ENCODE results near the gene FPR2. TPM values are rescaled to one million over a fixed set of nuclear protein-coding genes. Genes with fewer than 3 reads are reported as not detected.
A peak's percentile ranks its signal among the peaks of the same experiment; 100 is the strongest.

The FPR2 gene
- polyA plus RNA-seq, 3 donors: 36.2 to 108 (median 70.3) TPM

- Histone ChIP-seq H3K4me2 (replicated peaks; ENCODE audit: extremely low read depth, low read length, poor library complexity, severe bottlenecking) (peak overlapping the region; percentile 47), H3K9me3 (replicated peaks in 1 of 2; ENCODE audit: control insufficient read depth in 1 of 2, insufficient read depth in 1 of 2, low read length in 2 of 2) (no peaks in the 10 kb centered on the region), H3K9ac (ENCODE audit: insufficient read depth, low read length, poor library complexity, severe bottlenecking) (peak overlapping the region; percentile 39), H4K20me1 (ENCODE audit: insufficient read depth, low read length) (no peaks in the 10 kb centered on the region), H3K27me3 (ENCODE audit: control insufficient read depth in 2 of 2, insufficient read depth in 2 of 2, low read length in 2 of 2) (no peaks in the 10 kb centered on the region), H3K4me1 (ENCODE audit: control insufficient read depth in 1 of 2, insufficient read depth in 2 of 2, low read length in 2 of 2) (peaks cover 74 to 85% of the 10 kb centered on the region in 2 donors), H3K27ac (ENCODE audit: low read depth in 1 of 2, low read length in 2 of 2) (peak overlapping the region; percentile 50 to 98), H3K4me3 (replicated peaks in 1 of 3; ENCODE audit: low read depth in 2 of 3, low read length in 3 of 3) (peak overlapping the region in 1 of 3 experiments; percentile 12), H3K79me2 (ENCODE audit: insufficient read depth, low read length) (no peaks in the 10 kb centered on the region), H3K36me3 (replicated peaks in 1 of 2; ENCODE audit: control insufficient read depth in 1 of 2, insufficient read depth in 2 of 2, low read length in 2 of 2) (no peaks in the 10 kb centered on the region), H2AFZ (ENCODE audit: insufficient read depth, low read depth, low read length, poor library complexity, severe bottlenecking) (no peak overlapping the region)
- peaks cover 43% of the 10 kb centered on the region for H3K4me1 Mint-ChIP-seq
- 50% methylated on average over 1 of the region's 6 CpGs for WGBS (ENCODE audit: insufficient coverage)
- H3K27ac Mint-ChIP-seq: peak overlapping the region in 1 of 7 donors; percentile 94
- peaks cover 2 to 7% (median 4%) of the 10 kb centered on the region in 7 donors for H3K9me3 Mint-ChIP-seq
- DNase-seq: peak; percentile 66 to 85 (median 81)
- peaks cover under 1 to 2% (median 1%) of the 10 kb centered on the region in 3 donors for H3K27me3 Mint-ChIP-seq (ENCODE audit: low read depth in 3 of 3)
- H3K36me3 Mint-ChIP-seq: no peaks in the 10 kb centered on the region
- TF ChIP-seq CTCF (IDR thresholded peaks at IDR 0.05): no peak
- intact Hi-C loops (cut with micrococcal nuclease): loop anchor here (5.0 kb wide), 2 partner anchors 40 to 180 kb away; no protein-coding TSS in a partner anchor
- peak overlapping the region in 1 of 2 donors; percentile 39 for H3K4me3 Mint-ChIP-seq
Observed at GRCh38 chr19:51786646-51787494, 25.9 kb downstream of the FPR2 start.

GRCh38 chr19:51788029-51788428 is 27.0 kb downstream of the FPR2 start:
- peak overlapping the region in 1 of 3 experiments; percentile 4 for H3K4me3 ChIP-seq (replicated peaks in 1 of 3; ENCODE audit: low read depth in 2 of 3, low read length in 3 of 3)
- no CpG with 5 or more reads among the region's 2 CpGs for WGBS (ENCODE audit: insufficient coverage)
- Mint-ChIP-seq H3K4me3 (no peak overlapping the region), H3K27me3 (ENCODE audit: low read depth in 3 of 3) (peaks cover 1 to 6% (median 2%) of the 10 kb centered on the region in 3 donors), H3K27ac (peak overlapping the region in 5 of 7 donors; percentile 11 to 90 (median 57)), H3K4me1 (peaks cover 36% of the 10 kb centered on the region), H3K9me3 (peaks cover 0 to 7% (median 2%) of the 10 kb centered on the region in 7 donors), H3K36me3 (no peaks in the 10 kb centered on the region)
- no peaks in the 10 kb centered on the region for H3K9me3 ChIP-seq (replicated peaks in 1 of 2; ENCODE audit: control insufficient read depth in 1 of 2, insufficient read depth in 1 of 2, low read length in 2 of 2)
- no peak for TF ChIP-seq CTCF (IDR thresholded peaks at IDR 0.05)
- no peak for DNase-seq
- H3K79me2 ChIP-seq (ENCODE audit: insufficient read depth, low read length): no peaks in the 10 kb centered on the region
- H3K4me2 ChIP-seq (replicated peaks; ENCODE audit: extremely low read depth, low read length, poor library complexity, severe bottlenecking): no peak overlapping the region
- H3K9ac ChIP-seq (ENCODE audit: insufficient read depth, low read length, poor library complexity, severe bottlenecking): no peak overlapping the region
- intact Hi-C loops (cut with micrococcal nuclease): loop anchor here (5.0 kb wide), 2 partner anchors 39 to 181 kb away; no protein-coding TSS in a partner anchor
- peak overlapping the region in 1 of 2 donors; percentile 98 for H3K27ac ChIP-seq (ENCODE audit: low read depth in 1 of 2, low read length in 2 of 2)
- no peaks in the 10 kb centered on the region for H4K20me1 ChIP-seq (ENCODE audit: insufficient read depth, low read length)
- no peak overlapping the region for H2AFZ ChIP-seq (ENCODE audit: insufficient read depth, low read depth, low read length, poor library complexity, severe bottlenecking)
- no peaks in the 10 kb centered on the region for H3K36me3 ChIP-seq (replicated peaks in 1 of 2; ENCODE audit: control insufficient read depth in 1 of 2, insufficient read depth in 2 of 2, low read length in 2 of 2)
- H3K27me3 ChIP-seq (ENCODE audit: control insufficient read depth in 2 of 2, insufficient read depth in 2 of 2, low read length in 2 of 2): no peaks in the 10 kb centered on the region
- peaks cover 65 to 73% of the 10 kb centered on the region in 2 donors for H3K4me1 ChIP-seq (ENCODE audit: control insufficient read depth in 1 of 2, insufficient read depth in 2 of 2, low read length in 2 of 2)

All from CD14-positive monocyte (primary cell).